ENCODE results near the gene OR51A7.
"Not testable (repeated sequence)": the region's sequence is repeated elsewhere in the genome, so short reads cannot be mapped to it uniquely, and the experiment has no call there.

The OR51A7 gene

GRCh38 chr11:4936745-4937144, 33.2 kb downstream of the OR51A7 start:
- Histone ChIP-seq H3K4me1 (ENCODE audit: control insufficient read depth in 5 of 5, insufficient read depth in 5 of 5, low read length in 5 of 5) (no peaks in the 10 kb centered on the region), H3K36me3 (ENCODE audit: control insufficient read depth in 5 of 5, insufficient read depth in 5 of 5, low read length in 5 of 5) (no peaks in the 10 kb centered on the region), H3K27ac (ENCODE audit: low read depth, low read length) (no peak overlapping the region), H3K9ac (ENCODE audit: low read length in 5 of 5) (no peak overlapping the region), H3K4me3 (ENCODE audit: low read depth in 1 of 5, low read length in 5 of 5) (no peak overlapping the region), H3K9me3 (ENCODE audit: control insufficient read depth in 5 of 5, low read length in 5 of 5) (no peaks in the 10 kb centered on the region), H3K27me3 (ENCODE audit: control insufficient read depth in 5 of 5, insufficient read depth in 4 of 5, low read length in 5 of 5) (no peaks in the 10 kb centered on the region)

- Histone ChIP-seq H3K9ac (ENCODE audit: low read length in 5 of 5) (no peak within 1 kb of the TSS), H3K4me3 (ENCODE audit: low read depth in 1 of 5, low read length in 5 of 5) (no peak within 1 kb of the TSS), H3K27me3 (ENCODE audit: control insufficient read depth in 5 of 5, insufficient read depth in 4 of 5, low read length in 5 of 5) (no peaks in the 10 kb centered on the region), H3K27ac (ENCODE audit: low read depth, low read length) (no peak within 1 kb of the TSS), H3K9me3 (ENCODE audit: control insufficient read depth in 5 of 5, low read length in 5 of 5) (no peaks in the 10 kb centered on the region), H3K36me3 (ENCODE audit: control insufficient read depth in 5 of 5, insufficient read depth in 5 of 5, low read length in 5 of 5) (no peaks in the 10 kb centered on the region), H3K4me1 (ENCODE audit: control insufficient read depth in 5 of 5, insufficient read depth in 5 of 5, low read length in 5 of 5) (no peaks in the 10 kb centered on the region)
Observed at GRCh38 chr11:4947505-4947904, 43.9 kb downstream of the OR51A7 start, which contains the start of gene OR51A4. TSS of gene OR51A4 (minus strand) at chr11:4947605. CDS start at chr11:4947100, 505 bp downstream.

- H3K27ac ChIP-seq (ENCODE audit: low read depth, low read length); H3K9me3 ChIP-seq (ENCODE audit: control insufficient read depth in 5 of 5, low read length in 5 of 5); H3K4me3 ChIP-seq (ENCODE audit: low read depth in 1 of 5, low read length in 5 of 5); H3K36me3 ChIP-seq (ENCODE audit: control insufficient read depth in 5 of 5, insufficient read depth in 5 of 5, low read length in 5 of 5); H3K9ac ChIP-seq (ENCODE audit: low read length in 5 of 5); H3K4me1 ChIP-seq (ENCODE audit: control insufficient read depth in 5 of 5, insufficient read depth in 5 of 5, low read length in 5 of 5); H3K27me3 ChIP-seq (ENCODE audit: control insufficient read depth in 5 of 5, insufficient read depth in 4 of 5, low read length in 5 of 5): not testable (repeated sequence)
Observed at GRCh38 chr11:4955613-4956012, 52.0 kb downstream of the OR51A7 start, which contains the start of gene OR51A2. TSS of gene OR51A2 (minus strand) at chr11:4955713. CDS start at chr11:4955713, 0 bp downstream.

- no peaks in the 10 kb centered on the region for H3K36me3 ChIP-seq (ENCODE audit: control insufficient read depth in 5 of 5, insufficient read depth in 5 of 5, low read length in 5 of 5)
- no peak overlapping the region for H3K9ac ChIP-seq (ENCODE audit: low read length in 5 of 5)
- H3K27ac ChIP-seq (ENCODE audit: low read depth, low read length), result no peak overlapping the region
- no peak overlapping the region for H3K4me3 ChIP-seq (ENCODE audit: low read depth in 1 of 5, low read length in 5 of 5)
- H3K4me1 ChIP-seq (ENCODE audit: control insufficient read depth in 5 of 5, insufficient read depth in 5 of 5, low read length in 5 of 5), result no peaks in the 10 kb centered on the region
- H3K9me3 ChIP-seq (ENCODE audit: control insufficient read depth in 5 of 5, low read length in 5 of 5), result no peaks in the 10 kb centered on the region
- H3K27me3 ChIP-seq (ENCODE audit: control insufficient read depth in 5 of 5, insufficient read depth in 4 of 5, low read length in 5 of 5), result no peaks in the 10 kb centered on the region
Observed at GRCh38 chr11:4957396-4957795, 53.8 kb downstream of the OR51A7 start.

All from subcutaneous abdominal adipose tissue (tissue), 5 donors.